GM12891 (cell line): ENCODE measurements around the gene SPATS2.

ENCODE experiments used
- POLR2A ChIP-seq: IDR thresholded peaks from 2 replicates; pipeline ENCODE4 v1.6.1; 2011; ENCODE audit warnings: low read depth, low read length, control low read depth
- POLR2AphosphoS5 ChIP-seq: IDR thresholded peaks from 2 replicates; pipeline ENCODE4 v1.6.1; 2011; ENCODE audit warnings: low read depth, low read length, control low read depth

- TF ChIP-seq POLR2A = no peak
- no peak for TF ChIP-seq POLR2AphosphoS5
Measured at GRCh38 chr12:49562233-49562632, 195.0 kb downstream of the SPATS2 start.
